GM19351 (cell line): ENCODE measurements around the gene SLC27A2.

Experiments used
- ATAC-seq: cut with Tn5 transposase; IDR thresholded peaks from one replicate; pipeline ENCODE4 v1.9.1; 2021; ENCODE audit warnings: mild to moderate bottlenecking, moderate library complexity; ENCODE audit not compliant: unreplicated experiment

SLC27A2 gene

DNA sequence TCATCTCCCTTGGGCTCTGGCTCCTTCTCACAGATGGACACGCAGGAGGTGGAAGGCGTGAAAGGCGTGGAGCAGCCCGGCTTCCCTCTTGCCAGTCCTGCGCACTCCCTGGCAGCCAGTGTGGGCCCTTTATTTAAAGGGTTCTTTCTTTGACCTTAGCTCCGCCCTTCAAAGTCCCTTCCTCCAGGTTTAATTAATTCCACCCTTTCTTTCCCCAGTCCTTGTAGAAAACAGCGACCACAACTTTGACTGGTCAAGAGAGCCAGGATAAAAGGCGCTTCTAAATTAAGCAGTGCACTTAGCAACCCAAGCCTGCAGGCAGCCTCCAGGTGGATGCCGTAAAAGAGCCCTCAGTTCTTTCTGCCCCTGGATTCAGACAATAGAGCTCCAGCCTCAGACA lies 83.6 kb downstream of the SLC27A2 start, which contains the start of gene HDC:
Gene HDC (minus strand): TSS at position 107 of the 400 bp plus-strand sequence. CDS start 103 bp downstream, at position 4.
- no peak for ATAC-seq

DNA sequence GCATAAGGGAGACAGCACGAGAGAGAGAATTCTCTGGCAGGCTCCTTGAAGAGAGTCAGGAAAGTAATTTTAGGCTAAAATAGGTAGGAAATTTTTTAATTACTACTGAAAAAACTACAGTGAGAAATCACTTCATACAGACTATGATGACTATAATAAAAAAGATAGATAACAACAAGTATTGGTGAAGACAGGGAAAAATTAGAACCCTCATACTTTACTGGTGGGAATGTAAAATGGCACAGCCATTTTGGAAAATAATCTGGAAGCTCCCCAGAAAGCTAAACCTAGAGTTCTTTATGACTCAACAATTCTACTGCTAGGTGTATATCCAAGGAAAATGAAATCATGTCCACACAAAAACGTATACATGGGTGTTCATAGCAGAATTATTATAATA lies 85.6 kb downstream of the SLC27A2 start:
- no peak for ATAC-seq

- ATAC-seq = no peak
Observed at GRCh38 chr15:50275091-50275490, 93.1 kb downstream of the SLC27A2 start.

- no peak for ATAC-seq
Observed at GRCh38 chr15:50275908-50276307, 93.9 kb downstream of the SLC27A2 start.

- no peak for ATAC-seq
Observed at GRCh38 chr15:50277370-50277769, 95.4 kb downstream of the SLC27A2 start.

DNA sequence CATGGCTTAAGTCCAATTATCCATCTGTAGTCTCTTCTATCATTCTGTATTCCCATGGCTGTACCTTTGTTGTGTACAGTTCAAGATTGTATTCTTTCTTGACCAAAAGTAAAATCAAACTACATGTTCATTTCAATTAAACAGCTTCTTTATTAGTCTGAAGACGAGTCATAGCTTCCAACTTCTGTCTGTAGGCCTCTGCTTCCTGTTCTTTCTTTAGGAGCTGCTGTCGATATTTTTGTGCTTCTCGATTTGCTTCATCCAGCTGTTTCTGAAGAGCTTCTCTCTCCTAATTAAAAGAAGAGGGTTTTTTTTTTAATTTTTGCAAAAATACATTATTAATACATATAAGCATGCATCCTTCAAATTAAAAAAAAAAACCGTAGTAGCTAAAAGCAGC lies 96.5 kb downstream of the SLC27A2 start:
- ATAC-seq = no peak

- no peak for ATAC-seq
Observed at GRCh38 chr15:50280271-50280670, 98.3 kb downstream of the SLC27A2 start.

GRCh38 chr15:50281427-50281826 lies 99.4 kb downstream of the SLC27A2 start:
- no peak for ATAC-seq
